Measurements from ENCODE around the gene VSIG10L. TPM values are rescaled to one million over a fixed set of nuclear protein-coding genes. Genes with fewer than 3 reads are reported as not detected.

VSIG10L gene
- total RNA-seq: 0.43 and 0.64 TPM in 2 replicates

DNA sequence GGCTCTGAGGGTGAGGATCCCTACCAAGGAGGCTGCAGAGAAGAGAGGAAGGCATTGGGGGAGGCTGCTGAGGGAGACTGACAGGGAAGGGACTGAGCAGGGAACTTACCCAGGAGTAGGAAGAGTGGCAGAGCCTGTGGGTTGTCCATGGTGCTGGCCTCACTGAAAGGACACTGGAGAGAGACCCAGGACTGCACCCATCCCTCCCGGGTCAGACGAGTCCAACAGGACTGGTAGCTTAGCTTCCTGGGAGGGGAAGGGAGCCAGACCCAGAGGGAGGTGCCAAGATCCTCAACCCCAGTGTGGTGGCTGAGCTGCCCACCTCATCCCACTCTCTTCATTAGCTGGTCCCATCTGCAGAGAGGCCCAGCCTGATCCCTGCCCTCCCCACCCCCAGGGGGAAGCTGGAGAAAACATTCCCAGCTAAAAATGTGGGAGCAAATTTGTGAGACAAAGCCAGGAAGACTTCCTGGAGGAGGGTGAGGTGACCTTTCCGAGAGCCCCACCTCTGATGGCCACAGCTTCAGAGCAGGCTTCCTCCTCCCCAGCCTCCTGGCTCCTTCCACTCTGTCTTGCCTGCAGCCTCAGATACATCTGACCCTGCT is at the start of gene VSIG10L:
Gene VSIG10L (minus strand): TSS at position 164 of the 605 bp plus-strand sequence. CDS start 15 bp downstream, at position 149.
- TF ChIP-seq, protein P1, sequence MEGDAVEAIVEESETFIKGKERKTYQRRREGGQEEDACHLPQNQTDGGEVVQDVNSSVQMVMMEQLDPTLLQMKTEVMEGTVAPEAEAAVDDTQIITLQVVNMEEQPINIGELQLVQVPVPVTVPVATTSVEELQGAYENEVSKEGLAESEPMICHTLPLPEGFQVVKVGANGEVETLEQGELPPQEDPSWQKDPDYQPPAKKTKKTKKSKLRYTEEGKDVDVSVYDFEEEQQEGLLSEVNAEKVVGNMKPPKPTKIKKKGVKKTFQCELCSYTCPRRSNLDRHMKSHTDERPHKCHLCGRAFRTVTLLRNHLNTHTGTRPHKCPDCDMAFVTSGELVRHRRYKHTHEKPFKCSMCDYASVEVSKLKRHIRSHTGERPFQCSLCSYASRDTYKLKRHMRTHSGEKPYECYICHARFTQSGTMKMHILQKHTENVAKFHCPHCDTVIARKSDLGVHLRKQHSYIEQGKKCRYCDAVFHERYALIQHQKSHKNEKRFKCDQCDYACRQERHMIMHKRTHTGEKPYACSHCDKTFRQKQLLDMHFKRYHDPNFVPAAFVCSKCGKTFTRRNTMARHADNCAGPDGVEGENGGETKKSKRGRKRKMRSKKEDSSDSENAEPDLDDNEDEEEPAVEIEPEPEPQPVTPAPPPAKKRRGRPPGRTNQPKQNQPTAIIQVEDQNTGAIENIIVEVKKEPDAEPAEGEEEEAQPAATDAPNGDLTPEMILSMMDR (IDR thresholded peaks at IDR 0.05; ENCODE audit: insufficient read depth, low read depth, low read length): no peak
- DNase-seq (ENCODE audit: low read depth): no peak
- no peak within 1 kb of the TSS for H3K4me3 ChIP-seq (ENCODE audit: low read depth, low read length)

DNA sequence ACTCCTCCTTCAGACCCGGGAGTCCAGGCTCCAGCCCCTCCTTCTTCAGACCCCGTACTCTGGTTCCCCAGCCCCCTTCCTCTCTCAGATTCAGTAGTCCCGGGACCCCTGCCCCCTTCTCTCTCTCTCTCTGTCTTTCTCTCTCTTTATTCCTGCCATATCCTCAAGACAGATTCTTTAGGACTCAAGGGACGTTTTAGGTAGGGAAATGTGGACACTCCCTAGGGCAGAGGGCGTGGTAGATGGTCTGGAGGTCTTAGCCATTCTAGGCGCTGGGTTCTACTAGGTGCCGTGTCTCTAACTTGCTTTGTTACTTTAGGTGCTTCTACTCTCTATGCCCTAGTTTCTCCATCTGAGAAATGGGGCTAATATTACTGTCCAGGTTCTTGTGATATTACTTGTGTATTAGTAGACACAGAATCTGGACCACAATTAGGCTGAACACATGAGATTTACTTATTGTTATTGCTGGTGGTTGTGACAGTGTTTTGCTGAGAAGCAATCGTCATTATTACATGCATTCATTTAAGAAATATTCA is 49.2 kb upstream of the VSIG10L start:
- no peak overlapping the region for H3K4me3 ChIP-seq (ENCODE audit: low read depth, low read length)
- TF ChIP-seq, protein P1 (IDR thresholded peaks at IDR 0.05; ENCODE audit: insufficient read depth, low read depth, low read length): no peak
- DNase-seq (ENCODE audit: low read depth): no peak

DNA sequence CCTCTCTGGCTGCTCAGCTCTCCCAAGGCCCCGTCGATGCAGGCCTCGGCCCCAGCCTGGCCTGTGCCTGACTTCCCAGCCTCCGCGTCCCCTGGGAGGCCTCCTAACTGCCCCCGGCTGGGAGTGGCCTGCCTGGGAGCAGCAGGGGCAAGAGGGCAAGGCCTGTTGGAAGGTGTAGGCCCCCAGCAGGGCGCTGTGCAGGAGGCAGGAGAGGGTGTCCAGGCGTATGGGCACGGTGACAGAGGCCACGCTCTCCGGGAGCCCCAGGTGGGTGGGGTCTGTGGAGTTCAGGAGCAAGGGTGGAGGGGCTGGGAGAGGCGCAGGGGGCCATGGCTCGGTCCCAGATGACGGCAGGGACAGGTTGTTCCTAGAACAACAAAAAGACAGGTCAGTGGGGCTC is 47.2 kb upstream of the VSIG10L start:
- H3K4me3 ChIP-seq (ENCODE audit: low read depth, low read length): no peak overlapping the region
- no peak for DNase-seq (ENCODE audit: low read depth)
- TF ChIP-seq, protein P1 (IDR thresholded peaks at IDR 0.05; ENCODE audit: insufficient read depth, low read depth, low read length): no peak

DNA sequence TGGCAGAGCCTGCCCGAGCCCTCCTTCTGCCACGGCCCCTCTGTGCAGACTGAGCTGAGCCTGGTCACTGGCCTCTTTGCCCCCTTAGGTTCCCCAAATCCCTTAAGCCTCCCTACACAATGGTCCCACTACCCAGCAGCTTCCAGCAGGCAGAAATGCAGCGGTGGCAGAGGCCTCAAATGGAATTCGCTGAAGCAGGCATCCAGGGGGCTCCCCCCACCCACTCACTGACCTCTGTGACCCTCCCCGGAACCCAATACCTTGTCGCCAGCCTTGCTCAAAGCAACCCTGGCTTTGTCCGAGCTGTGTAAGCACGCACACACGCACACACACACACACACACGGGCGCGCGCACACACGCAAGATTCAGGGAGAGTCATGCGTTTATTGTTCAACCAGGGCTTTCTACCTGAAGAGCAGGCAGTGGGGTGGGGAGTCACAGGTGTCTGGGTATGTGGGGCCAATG is 46.0 kb upstream of the VSIG10L start, which contains the start of gene LIM2:
Gene LIM2 (minus strand): TSS at position 51 of the 466 bp plus-strand sequence. CDS start 531 bp downstream, outside the sequence.
- DNase-seq (ENCODE audit: low read depth): no peak
- no peak within 1 kb of the TSS for H3K4me3 ChIP-seq (ENCODE audit: low read depth, low read length)
- TF ChIP-seq, protein P1 (IDR thresholded peaks at IDR 0.05; ENCODE audit: insufficient read depth, low read depth, low read length): no peak

DNA sequence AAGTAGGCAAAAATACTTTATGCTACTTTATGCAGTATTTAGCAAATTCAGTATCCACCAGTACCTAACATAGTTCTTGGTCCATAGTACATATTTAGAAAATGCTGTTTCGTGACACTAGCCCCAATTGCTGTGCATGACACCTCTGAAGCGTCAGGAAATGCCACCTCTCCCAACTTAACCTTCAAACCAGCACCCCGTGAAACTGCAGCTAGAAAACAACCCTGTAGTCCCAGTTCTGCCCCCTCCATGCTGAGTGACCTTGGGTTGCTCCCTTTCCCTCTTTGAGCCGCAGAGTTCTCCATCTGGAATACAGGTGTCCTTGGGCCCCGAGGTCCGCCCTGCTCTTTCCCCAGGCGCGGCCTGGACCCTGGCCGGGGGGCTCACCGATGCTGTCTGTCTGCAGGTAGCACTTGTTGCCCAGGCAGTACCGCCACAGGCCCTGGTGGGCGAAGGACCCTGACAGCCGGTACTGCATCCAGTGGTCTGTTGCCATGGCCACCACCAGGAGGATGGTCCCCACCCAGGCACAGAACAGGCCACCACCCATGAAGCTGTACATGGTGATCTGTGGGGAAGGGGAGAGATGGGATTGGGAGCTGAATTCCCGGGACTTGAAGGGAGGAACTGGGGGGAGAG is 45.1 kb upstream of the VSIG10L start:
- TF ChIP-seq, protein P1 (IDR thresholded peaks at IDR 0.05; ENCODE audit: insufficient read depth, low read depth, low read length): no peak
- H3K4me3 ChIP-seq (ENCODE audit: low read depth, low read length): no peak overlapping the region

DNA sequence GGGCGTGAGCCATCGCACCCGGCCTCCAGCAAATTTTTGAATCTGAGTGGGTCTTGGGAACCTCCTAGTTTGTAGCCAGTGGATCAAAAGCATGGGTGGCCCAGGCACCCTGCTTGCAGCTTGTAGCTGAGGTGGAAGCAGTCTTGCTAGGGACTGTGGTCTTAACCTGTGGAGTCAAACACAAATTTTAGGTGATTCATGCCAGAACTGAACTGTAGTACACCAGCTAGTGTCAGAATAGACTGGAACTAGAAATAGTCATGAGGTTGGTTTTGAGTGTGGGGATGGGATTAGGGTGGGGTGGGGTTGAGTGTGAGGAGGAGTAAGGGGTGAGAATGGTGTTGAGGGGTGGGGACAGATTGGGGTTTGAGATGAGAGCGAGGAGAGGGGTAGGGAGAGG is 40.1 kb upstream of the VSIG10L start:
- no peak for DNase-seq (ENCODE audit: low read depth)
- TF ChIP-seq, protein P1 (IDR thresholded peaks at IDR 0.05; ENCODE audit: insufficient read depth, low read depth, low read length): no peak
- H3K4me3 ChIP-seq (ENCODE audit: low read depth, low read length): no peak overlapping the region

More for the DNA sequence above, 45.1 kb upstream of the VSIG10L start:
- no peak for DNase-seq (ENCODE audit: low read depth)
